ENCODE measurements around the gene KNDC1. TPM values are rescaled to one million over a fixed set of nuclear protein-coding genes. Genes with fewer than 3 reads are reported as not detected.

Gene KNDC1
- total RNA-seq, 2 donors from 2014 or later = 0.29 to 0.32 TPM

DNA sequence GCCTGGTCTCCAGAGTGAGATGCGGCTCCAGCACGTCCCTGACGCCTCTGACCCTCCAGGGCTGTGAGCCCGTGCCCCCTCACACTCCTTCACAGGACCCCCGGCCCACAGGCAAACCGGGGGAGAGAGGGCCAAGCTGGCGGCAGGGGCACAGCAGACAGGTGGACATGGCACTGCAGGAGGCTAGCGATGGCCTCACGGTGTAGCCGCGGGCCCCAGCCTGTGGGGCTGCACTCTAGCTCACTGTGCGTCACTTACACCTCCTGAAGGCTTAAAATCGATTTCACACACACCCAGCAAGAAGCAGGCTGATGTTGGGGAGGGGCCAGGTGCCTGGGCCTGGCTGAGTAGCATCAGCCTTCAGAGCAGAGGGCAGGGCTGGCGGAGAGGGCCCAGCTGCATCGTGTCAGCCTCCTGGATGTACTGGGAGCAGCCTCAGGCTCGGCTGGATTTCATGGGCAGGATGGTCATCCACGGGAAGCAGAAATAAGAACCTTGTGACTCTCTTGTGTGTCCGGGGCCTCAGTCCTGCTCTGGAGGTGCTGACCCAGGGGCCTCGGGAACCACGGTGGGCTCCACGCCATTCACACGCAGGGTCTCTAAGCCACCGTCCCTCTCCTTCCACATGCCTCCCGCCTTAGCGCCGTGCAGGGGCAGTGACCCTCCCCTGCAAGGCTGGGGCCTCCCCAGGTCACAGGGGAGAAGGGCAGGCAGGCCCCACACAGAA, 19.4 kb upstream of the KNDC1 start:
- TF ChIP-seq, protein P1, sequence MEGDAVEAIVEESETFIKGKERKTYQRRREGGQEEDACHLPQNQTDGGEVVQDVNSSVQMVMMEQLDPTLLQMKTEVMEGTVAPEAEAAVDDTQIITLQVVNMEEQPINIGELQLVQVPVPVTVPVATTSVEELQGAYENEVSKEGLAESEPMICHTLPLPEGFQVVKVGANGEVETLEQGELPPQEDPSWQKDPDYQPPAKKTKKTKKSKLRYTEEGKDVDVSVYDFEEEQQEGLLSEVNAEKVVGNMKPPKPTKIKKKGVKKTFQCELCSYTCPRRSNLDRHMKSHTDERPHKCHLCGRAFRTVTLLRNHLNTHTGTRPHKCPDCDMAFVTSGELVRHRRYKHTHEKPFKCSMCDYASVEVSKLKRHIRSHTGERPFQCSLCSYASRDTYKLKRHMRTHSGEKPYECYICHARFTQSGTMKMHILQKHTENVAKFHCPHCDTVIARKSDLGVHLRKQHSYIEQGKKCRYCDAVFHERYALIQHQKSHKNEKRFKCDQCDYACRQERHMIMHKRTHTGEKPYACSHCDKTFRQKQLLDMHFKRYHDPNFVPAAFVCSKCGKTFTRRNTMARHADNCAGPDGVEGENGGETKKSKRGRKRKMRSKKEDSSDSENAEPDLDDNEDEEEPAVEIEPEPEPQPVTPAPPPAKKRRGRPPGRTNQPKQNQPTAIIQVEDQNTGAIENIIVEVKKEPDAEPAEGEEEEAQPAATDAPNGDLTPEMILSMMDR (IDR thresholded peaks at IDR 0.05) = no peak
- no peak overlapping the region for H3K9ac ChIP-seq (ENCODE audit: low read depth in 2 of 2, low read length in 2 of 2)
- intact Hi-C loops (cut with DNase I) = loop anchor here (10.0 kb wide), 1 partner anchor 154 kb away; no protein-coding TSS in a partner anchor
- no peak overlapping the region for H3K4me3 ChIP-seq
- H3K27me3 ChIP-seq = peaks cover 5% of the 10 kb centered on the region
- H3K27ac ChIP-seq = no peak overlapping the region
- H3K9me3 ChIP-seq = no peaks in the 10 kb centered on the region
- no peaks in the 10 kb centered on the region for H3K4me1 ChIP-seq
- H3K36me3 ChIP-seq = no peaks in the 10 kb centered on the region
- DNase-seq = no peak

DNA sequence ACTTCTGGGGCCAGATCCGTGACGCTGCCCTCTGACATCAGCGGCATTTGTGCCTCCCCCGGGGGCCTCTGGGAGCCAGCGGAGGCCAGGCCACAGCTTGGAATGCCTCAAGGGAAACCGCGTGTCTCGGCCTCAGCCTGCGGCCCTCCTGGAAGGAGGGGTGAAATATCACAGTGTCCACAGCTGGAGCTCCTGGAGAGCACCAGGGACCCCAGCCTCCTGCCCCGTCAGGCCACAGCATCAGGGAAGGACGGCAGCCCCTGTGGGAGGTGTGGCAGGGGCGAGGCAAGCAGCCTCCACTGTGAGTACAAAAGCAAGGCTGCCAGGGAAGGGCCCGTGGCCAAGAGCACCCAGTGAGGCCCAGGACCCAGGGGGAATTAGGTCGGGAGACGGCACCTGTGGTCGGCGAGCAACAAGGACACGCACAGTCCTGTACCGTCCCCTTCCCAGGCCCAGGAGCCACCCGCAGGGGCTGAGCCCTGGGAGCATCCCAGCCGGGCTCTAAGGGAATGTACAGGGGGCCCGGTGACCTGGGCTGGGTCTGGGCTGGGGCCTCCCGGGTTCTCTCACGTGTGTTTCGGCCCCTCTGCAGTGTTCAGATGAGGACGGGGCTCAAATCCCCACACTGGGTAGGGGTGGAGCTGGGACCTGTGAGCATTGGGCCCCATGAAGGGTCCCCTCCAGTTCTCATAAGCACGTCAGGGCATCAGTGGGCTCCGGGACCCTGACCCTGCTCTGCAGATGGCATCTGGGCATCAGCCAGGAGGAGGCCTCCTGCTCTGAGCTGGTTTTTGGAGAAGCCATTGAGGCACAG, 18.7 kb upstream of the KNDC1 start:
- Histone ChIP-seq H3K9me3 (no peaks in the 10 kb centered on the region), H3K27me3 (peaks cover 5% of the 10 kb centered on the region), H3K36me3 (no peaks in the 10 kb centered on the region), H3K27ac (no peak overlapping the region), H3K4me1 (no peaks in the 10 kb centered on the region), H3K9ac (ENCODE audit: low read depth in 2 of 2, low read length in 2 of 2) (no peak overlapping the region), H3K4me3 (no peak overlapping the region)
- DNase-seq = no peak
- TF ChIP-seq, protein P1 (IDR thresholded peaks at IDR 0.05) = no peak
- intact Hi-C loops (cut with DNase I) = loop anchor here (10.0 kb wide), 1 partner anchor 153 kb away; no protein-coding TSS in a partner anchor

DNA sequence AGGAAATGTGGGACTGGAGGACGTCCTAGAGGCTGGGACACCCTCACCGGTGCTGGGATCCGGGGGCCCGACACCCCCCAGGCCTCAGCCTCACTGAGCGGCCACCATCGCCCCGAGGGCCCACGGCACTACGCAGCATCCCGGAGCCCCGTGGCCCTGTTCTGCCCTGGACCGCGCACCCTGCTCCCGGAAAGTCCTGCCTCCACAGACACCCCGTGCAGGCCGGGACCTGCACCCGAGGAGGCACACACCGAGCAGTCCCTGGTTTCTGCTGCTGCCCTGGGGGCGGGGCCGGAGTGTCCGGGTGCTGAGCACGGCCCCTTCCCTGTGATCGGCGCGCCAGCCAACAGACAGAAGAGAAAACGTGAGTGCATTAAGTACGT, 18.1 kb upstream of the KNDC1 start:
- H3K27me3 ChIP-seq = peaks cover 5% of the 10 kb centered on the region
- H3K4me1 ChIP-seq = no peaks in the 10 kb centered on the region
- H3K4me3 ChIP-seq = no peak overlapping the region
- intact Hi-C loops (cut with DNase I) = loop anchor here (10.0 kb wide), 1 partner anchor 153 kb away; no protein-coding TSS in a partner anchor
- no peak for DNase-seq
- TF ChIP-seq, protein P1 (IDR thresholded peaks at IDR 0.05) = no peak
- no peak overlapping the region for H3K27ac ChIP-seq
- H3K9me3 ChIP-seq = no peaks in the 10 kb centered on the region
- H3K9ac ChIP-seq (ENCODE audit: low read depth in 2 of 2, low read length in 2 of 2) = no peak overlapping the region
- H3K36me3 ChIP-seq = no peaks in the 10 kb centered on the region

DNA sequence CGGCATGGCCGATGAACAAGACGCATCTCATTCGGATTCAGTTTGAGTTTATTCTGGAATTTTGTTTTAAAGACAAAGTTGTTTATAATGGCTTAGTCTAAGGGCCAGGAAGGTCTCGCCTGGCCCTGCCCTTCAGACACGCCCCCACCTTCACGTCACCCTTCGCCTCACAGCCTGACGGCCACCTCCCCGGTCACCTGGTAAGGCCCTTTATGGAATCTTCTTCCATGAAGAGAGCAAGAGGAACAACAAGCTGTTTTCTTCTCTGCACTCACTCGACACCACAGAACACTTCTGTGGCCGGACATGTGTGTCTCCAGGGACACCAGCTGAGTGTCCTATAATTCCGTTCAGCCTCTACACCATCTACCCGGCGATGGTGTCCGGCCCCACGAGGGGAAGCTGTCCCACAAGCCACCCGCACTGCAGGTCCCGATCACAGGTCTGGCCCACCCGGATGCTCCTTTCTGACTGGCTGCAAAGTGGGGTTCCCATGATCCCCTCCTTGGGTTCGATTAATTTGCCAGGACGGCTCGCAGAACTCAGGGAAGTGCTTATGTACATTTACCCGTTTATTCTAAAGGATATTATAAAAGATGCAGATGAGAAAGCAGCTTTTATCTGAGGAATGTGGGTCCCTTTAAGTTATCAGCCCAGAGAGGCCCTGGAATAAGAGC, 17.4 kb upstream of the KNDC1 start:
- no peaks in the 10 kb centered on the region for H3K4me1 ChIP-seq
- no peaks in the 10 kb centered on the region for H3K9me3 ChIP-seq
- TF ChIP-seq, protein P1 (IDR thresholded peaks at IDR 0.05) = no peak
- no peak for DNase-seq
- no peaks in the 10 kb centered on the region for H3K36me3 ChIP-seq
- intact Hi-C loops (cut with DNase I) = loop anchor here (10.0 kb wide), 1 partner anchor 152 kb away; no protein-coding TSS in a partner anchor
- H3K27ac ChIP-seq = no peak overlapping the region
- H3K27me3 ChIP-seq = peaks cover 5% of the 10 kb centered on the region
- no peak overlapping the region for H3K4me3 ChIP-seq
- H3K9ac ChIP-seq (ENCODE audit: low read depth in 2 of 2, low read length in 2 of 2) = no peak overlapping the region

DNA sequence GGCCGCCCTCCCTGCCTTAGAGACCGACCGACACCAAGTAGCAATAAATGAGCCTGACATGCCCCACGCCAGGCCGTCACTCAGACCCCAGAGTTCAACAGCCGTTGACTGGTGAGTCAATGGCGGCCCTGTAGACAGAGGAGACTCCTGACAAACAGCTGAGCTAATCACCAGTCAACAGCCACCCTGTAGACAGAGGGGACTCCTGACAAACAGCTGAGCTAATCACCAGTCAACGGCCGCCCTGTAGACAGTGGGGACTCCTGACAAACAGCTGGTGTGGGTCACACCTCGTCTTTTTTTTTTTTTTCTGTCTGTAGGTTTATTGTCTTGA, 16.9 kb upstream of the KNDC1 start:
- no peaks in the 10 kb centered on the region for H3K4me1 ChIP-seq
- no peak overlapping the region for H3K4me3 ChIP-seq
- H3K27me3 ChIP-seq = peaks cover 5% of the 10 kb centered on the region
- no peak for DNase-seq
- TF ChIP-seq, protein P1 (IDR thresholded peaks at IDR 0.05) = no peak
- H3K36me3 ChIP-seq = no peaks in the 10 kb centered on the region
- H3K9me3 ChIP-seq = no peaks in the 10 kb centered on the region
- intact Hi-C loops (cut with DNase I) = loop anchor here (10.0 kb wide), 1 partner anchor 152 kb away; no protein-coding TSS in a partner anchor
- H3K9ac ChIP-seq (ENCODE audit: low read depth in 2 of 2, low read length in 2 of 2) = no peak overlapping the region
- no peak overlapping the region for H3K27ac ChIP-seq

All from colonic mucosa (tissue), 4 donors.